SK-N-MC (cell line): Measurements from ENCODE around the gene HOXB4.

Experiments
- DNase-seq: peaks from one replicate; pipeline ENCODE4 v3.0.0-alpha.2; 2011; ENCODE audit warnings: low read depth, low spot score
- H3K27ac ChIP-seq: fragments of 200-600 bp; sonication (generic); 2 replicates; pipeline ENCODE4 v1.5.1; 2016; ENCODE audit warnings: mixed run types
- H3K36me3 ChIP-seq: fragments of 200-600 bp; sonication (generic); 2 replicates; pipeline ENCODE4 v1.6.1; 2017; ENCODE audit warnings: antibody characterized with exemption, low read length, mixed read lengths; ENCODE audit not compliant: insufficient read depth
- H3K4me3 ChIP-seq: fragments of 200-600 bp; sonication (generic); 2 replicates; pipeline ENCODE4 v1.5.1; 2016
- H3K9ac ChIP-seq: fragments of 200-600 bp; sonication (generic); 2 replicates; pipeline ENCODE4 v1.8.0; 2017; ENCODE audit warnings: mixed run types, mixed read lengths; ENCODE audit not compliant: insufficient read length
- H3K9me3 ChIP-seq: fragments of 200-600 bp; sonication (generic); 2 replicates; pipeline ENCODE4 v1.6.1; 2017; ENCODE audit warnings: low read depth, mild to moderate bottlenecking, antibody characterized with exemption, low read length, moderate library complexity, mixed read lengths
- EZH2 ChIP-seq: fragments of 200-600 bp; sonication (generic); IDR thresholded peaks from one replicate; pipeline ENCODE4 v1.6.1; 2017; ENCODE audit warnings: antibody characterized with exemption
- FOXP2 ChIP-seq: optimal IDR thresholded peaks from 2 replicates; pipeline ENCODE3; 2011; ENCODE audit warnings: mild to moderate bottlenecking, moderate library complexity; ENCODE audit not compliant: insufficient read depth; ENCODE audit errors: extremely low read length, control extremely low read depth
- POLR2AphosphoS5 ChIP-seq: IDR thresholded peaks from 2 replicates; pipeline ENCODE4 v1.6.1; 2012; ENCODE audit warnings: mild to moderate bottlenecking, low read depth, low read length, borderline replicate concordance

The HOXB4 gene

GRCh38 chr17:48555258-48556228, 22.6 kb downstream of the HOXB4 start:
- Histone ChIP-seq H3K9ac (no peak overlapping the region), H3K27ac (no peak overlapping the region), H3K4me3 (no peak overlapping the region), H3K36me3 (peaks cover 7% of the 10 kb centered on the region; the same call in 1 of the 2 replicates), H3K9me3 (no peaks in the 10 kb centered on the region)
- DNase-seq: no peak
- TF ChIP-seq EZH2: no peak
- TF ChIP-seq POLR2AphosphoS5: no peak
- TF ChIP-seq FOXP2: no peak

- peaks cover 16% of the 10 kb centered on the region; the same call in 1 of the 2 replicates for H3K36me3 ChIP-seq
- no peak overlapping the region for H3K9ac ChIP-seq
- H3K4me3 ChIP-seq: no peak overlapping the region
These were observed 23.5 kb downstream of the HOXB4 start for GRCh38 chr17:48554412-48555257.

GRCh38 chr17:48553826-48554225, 24.3 kb downstream of the HOXB4 start:
- TF ChIP-seq EZH2 (no peak), FOXP2 (no peak), POLR2AphosphoS5 (no peak)
- H3K27ac ChIP-seq: no peak overlapping the region
- no peak overlapping the region for H3K9ac ChIP-seq
- peaks cover 17% of the 10 kb centered on the region; the same call in 1 of the 2 replicates for H3K36me3 ChIP-seq
- no peak overlapping the region for H3K4me3 ChIP-seq
- H3K9me3 ChIP-seq: no peaks in the 10 kb centered on the region
- no peak for DNase-seq

More at GRCh38 chr17:48554412-48555257, 23.5 kb downstream of the HOXB4 start:
- no peak for DNase-seq
- Histone ChIP-seq H3K27ac (no peak overlapping the region), H3K9me3 (no peaks in the 10 kb centered on the region)
- no peak for TF ChIP-seq EZH2
- TF ChIP-seq POLR2AphosphoS5: no peak
- no peak for TF ChIP-seq FOXP2

GRCh38 chr17:48553190-48553547, 25.0 kb downstream of the HOXB4 start:
- H3K9ac ChIP-seq: no peak overlapping the region

GRCh38 chr17:48552466-48553189, 25.5 kb downstream of the HOXB4 start:
- Histone ChIP-seq H3K9ac (no peak overlapping the region), H3K9me3 (no peaks in the 10 kb centered on the region), H3K4me3 (no peak overlapping the region), H3K36me3 (peaks cover 17% of the 10 kb centered on the region; the same call in 1 of the 2 replicates), H3K27ac (no peak overlapping the region)
- TF ChIP-seq FOXP2 (no peak), EZH2 (no peak), POLR2AphosphoS5 (no peak)
- DNase-seq: no peak

More at GRCh38 chr17:48553190-48553547, 25.0 kb downstream of the HOXB4 start:
- Histone ChIP-seq H3K9me3 (no peaks in the 10 kb centered on the region), H3K36me3 (peaks cover 17% of the 10 kb centered on the region; the same call in 1 of the 2 replicates), H3K27ac (no peak overlapping the region), H3K4me3 (no peak overlapping the region)
- TF ChIP-seq EZH2 (no peak), FOXP2 (no peak), POLR2AphosphoS5 (no peak)
- DNase-seq: no peak

- Histone ChIP-seq H3K27ac (no peak overlapping the region), H3K9me3 (no peaks in the 10 kb centered on the region), H3K36me3 (peaks cover 17% of the 10 kb centered on the region; the same call in 1 of the 2 replicates), H3K9ac (no peak overlapping the region), H3K4me3 (no peak overlapping the region)
- no peak for DNase-seq
- TF ChIP-seq POLR2AphosphoS5: no peak
- no peak for TF ChIP-seq EZH2
- no peak for TF ChIP-seq FOXP2
These were observed 26.3 kb downstream of the HOXB4 start for GRCh38 chr17:48551596-48552465.

- TF ChIP-seq FOXP2: no peak
- no peak overlapping the region for H3K4me3 ChIP-seq
- DNase-seq: no peak
- no peaks in the 10 kb centered on the region for H3K9me3 ChIP-seq
- H3K27ac ChIP-seq: no peak overlapping the region
- H3K9ac ChIP-seq: no peak overlapping the region
- H3K36me3 ChIP-seq: peaks cover 17% of the 10 kb centered on the region; the same call in 1 of the 2 replicates
These were observed 27.0 kb downstream of the HOXB4 start for GRCh38 chr17:48551214-48551555.
